ENCODE measurements around the gene BEND3. TPM values are rescaled to one million over a fixed set of nuclear protein-coding genes. Genes with fewer than 3 reads are reported as not detected.

The BEND3 gene
- total and polyA plus RNA-seq, 2 of the 8 experiments (the other 6 are each of a cell fraction or from before 2014, with no cell fraction given) = 25.2 to 38.8 TPM

DNA sequence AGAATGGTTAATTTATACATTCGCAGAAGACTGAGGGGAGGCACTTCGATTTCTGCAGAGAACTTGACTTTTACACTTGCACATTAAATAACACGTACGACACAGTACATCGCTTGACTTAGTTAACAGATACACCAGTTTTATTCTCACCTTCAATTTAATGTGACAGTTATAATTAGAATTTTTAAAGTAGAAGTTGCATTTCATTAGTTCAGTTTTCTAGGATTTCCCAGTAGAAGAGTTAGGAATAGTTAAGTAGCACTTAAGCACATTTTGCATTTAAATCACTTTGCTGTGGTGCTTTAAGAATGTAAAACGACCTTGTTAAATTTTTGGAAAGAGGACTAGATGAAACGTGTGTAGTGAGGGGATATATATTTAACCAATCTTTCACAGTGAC is 1.6 kb upstream of the BEND3 start (continued):
- TF ChIP-seq, protein P1, sequence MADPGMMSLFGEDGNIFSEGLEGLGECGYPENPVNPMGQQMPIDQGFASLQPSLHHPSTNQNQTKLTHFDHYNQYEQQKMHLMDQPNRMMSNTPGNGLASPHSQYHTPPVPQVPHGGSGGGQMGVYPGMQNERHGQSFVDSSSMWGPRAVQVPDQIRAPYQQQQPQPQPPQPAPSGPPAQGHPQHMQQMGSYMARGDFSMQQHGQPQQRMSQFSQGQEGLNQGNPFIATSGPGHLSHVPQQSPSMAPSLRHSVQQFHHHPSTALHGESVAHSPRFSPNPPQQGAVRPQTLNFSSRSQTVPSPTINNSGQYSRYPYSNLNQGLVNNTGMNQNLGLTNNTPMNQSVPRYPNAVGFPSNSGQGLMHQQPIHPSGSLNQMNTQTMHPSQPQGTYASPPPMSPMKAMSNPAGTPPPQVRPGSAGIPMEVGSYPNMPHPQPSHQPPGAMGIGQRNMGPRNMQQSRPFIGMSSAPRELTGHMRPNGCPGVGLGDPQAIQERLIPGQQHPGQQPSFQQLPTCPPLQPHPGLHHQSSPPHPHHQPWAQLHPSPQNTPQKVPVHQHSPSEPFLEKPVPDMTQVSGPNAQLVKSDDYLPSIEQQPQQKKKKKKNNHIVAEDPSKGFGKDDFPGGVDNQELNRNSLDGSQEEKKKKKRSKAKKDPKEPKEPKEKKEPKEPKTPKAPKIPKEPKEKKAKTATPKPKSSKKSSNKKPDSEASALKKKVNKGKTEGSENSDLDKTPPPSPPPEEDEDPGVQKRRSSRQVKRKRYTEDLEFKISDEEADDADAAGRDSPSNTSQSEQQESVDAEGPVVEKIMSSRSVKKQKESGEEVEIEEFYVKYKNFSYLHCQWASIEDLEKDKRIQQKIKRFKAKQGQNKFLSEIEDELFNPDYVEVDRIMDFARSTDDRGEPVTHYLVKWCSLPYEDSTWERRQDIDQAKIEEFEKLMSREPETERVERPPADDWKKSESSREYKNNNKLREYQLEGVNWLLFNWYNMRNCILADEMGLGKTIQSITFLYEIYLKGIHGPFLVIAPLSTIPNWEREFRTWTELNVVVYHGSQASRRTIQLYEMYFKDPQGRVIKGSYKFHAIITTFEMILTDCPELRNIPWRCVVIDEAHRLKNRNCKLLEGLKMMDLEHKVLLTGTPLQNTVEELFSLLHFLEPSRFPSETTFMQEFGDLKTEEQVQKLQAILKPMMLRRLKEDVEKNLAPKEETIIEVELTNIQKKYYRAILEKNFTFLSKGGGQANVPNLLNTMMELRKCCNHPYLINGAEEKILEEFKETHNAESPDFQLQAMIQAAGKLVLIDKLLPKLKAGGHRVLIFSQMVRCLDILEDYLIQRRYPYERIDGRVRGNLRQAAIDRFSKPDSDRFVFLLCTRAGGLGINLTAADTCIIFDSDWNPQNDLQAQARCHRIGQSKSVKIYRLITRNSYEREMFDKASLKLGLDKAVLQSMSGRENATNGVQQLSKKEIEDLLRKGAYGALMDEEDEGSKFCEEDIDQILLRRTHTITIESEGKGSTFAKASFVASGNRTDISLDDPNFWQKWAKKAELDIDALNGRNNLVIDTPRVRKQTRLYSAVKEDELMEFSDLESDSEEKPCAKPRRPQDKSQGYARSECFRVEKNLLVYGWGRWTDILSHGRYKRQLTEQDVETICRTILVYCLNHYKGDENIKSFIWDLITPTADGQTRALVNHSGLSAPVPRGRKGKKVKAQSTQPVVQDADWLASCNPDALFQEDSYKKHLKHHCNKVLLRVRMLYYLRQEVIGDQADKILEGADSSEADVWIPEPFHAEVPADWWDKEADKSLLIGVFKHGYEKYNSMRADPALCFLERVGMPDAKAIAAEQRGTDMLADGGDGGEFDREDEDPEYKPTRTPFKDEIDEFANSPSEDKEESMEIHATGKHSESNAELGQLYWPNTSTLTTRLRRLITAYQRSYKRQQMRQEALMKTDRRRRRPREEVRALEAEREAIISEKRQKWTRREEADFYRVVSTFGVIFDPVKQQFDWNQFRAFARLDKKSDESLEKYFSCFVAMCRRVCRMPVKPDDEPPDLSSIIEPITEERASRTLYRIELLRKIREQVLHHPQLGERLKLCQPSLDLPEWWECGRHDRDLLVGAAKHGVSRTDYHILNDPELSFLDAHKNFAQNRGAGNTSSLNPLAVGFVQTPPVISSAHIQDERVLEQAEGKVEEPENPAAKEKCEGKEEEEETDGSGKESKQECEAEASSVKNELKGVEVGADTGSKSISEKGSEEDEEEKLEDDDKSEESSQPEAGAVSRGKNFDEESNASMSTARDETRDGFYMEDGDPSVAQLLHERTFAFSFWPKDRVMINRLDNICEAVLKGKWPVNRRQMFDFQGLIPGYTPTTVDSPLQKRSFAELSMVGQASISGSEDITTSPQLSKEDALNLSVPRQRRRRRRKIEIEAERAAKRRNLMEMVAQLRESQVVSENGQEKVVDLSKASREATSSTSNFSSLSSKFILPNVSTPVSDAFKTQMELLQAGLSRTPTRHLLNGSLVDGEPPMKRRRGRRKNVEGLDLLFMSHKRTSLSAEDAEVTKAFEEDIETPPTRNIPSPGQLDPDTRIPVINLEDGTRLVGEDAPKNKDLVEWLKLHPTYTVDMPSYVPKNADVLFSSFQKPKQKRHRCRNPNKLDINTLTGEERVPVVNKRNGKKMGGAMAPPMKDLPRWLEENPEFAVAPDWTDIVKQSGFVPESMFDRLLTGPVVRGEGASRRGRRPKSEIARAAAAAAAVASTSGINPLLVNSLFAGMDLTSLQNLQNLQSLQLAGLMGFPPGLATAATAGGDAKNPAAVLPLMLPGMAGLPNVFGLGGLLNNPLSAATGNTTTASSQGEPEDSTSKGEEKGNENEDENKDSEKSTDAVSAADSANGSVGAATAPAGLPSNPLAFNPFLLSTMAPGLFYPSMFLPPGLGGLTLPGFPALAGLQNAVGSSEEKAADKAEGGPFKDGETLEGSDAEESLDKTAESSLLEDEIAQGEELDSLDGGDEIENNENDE (IDR thresholded peaks at IDR 0.05; ENCODE audit: insufficient replicate concordance, low read length) = peak; percentile 96
- TF ChIP-seq RBBP5 (IDR thresholded peaks at IDR 0.05; ENCODE audit: borderline replicate concordance, low read depth, low read length) (no peak), HDAC2 (IDR thresholded peaks at IDR 0.05; ENCODE audit: borderline replicate concordance in 1 of 2, low read depth in 2 of 2, low read length in 2 of 2) (no peak), NANOG (IDR thresholded peaks at IDR 0.05; ENCODE audit: insufficient read depth, low read depth, low read length, poor library complexity, severe bottlenecking) (peak; percentile 64), SP4 (IDR thresholded peaks at IDR 0.05; ENCODE audit: low read length) (no peak), EGR1 (IDR thresholded peaks at IDR 0.05; ENCODE audit: borderline replicate concordance, low read depth, low read length) (no peak), FOSL1 (IDR thresholded peaks at IDR 0.05; ENCODE audit: insufficient read depth, low read depth, low read length) (no peak)
- TF ChIP-seq, protein P2, sequence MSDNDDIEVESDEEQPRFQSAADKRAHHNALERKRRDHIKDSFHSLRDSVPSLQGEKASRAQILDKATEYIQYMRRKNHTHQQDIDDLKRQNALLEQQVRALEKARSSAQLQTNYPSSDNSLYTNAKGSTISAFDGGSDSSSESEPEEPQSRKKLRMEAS (IDR thresholded peaks at IDR 0.05) = no peak
